GM23248 (cell line): ENCODE measurements around the gene CCDC186. TPM values are rescaled to one million over a fixed set of nuclear protein-coding genes. Genes with fewer than 3 reads are reported as not detected.

Experiments used
- DNase-seq: peaks from one replicate; pipeline ENCODE4 v3.0.0-alpha.2; 2015
- H2AFZ ChIP-seq: fragments of 200-600 bp; sonication (generic); 2 replicates; pipeline ENCODE4 v1.6.1; 2016; ENCODE audit warnings: antibody characterized with exemption
- H3F3A ChIP-seq: fragments of 200-600 bp; sonication (generic); 2 replicates; pipeline ENCODE4 v1.6.1; 2016; ENCODE audit warnings: mild to moderate bottlenecking, antibody characterized with exemption, mixed run types; ENCODE audit not compliant: insufficient read depth
- H3K27ac ChIP-seq: fragments of 200-600 bp; sonication (generic); 2 replicates; pipeline ENCODE4 v1.5.1; 2016; ENCODE audit warnings: mild to moderate bottlenecking
- H3K27me3 ChIP-seq: fragments of 200-600 bp; sonication (generic); replicated peaks from 2 replicates; pipeline ENCODE4 v1.6.1; 2016; ENCODE audit warnings: mild to moderate bottlenecking; ENCODE audit not compliant: insufficient read depth
- H3K36me3 ChIP-seq: fragments of 200-600 bp; sonication (generic); 2 replicates; pipeline ENCODE4 v1.6.1; 2016; ENCODE audit warnings: low read depth, mild to moderate bottlenecking
- H3K4me1 ChIP-seq: fragments of 200-600 bp; sonication (generic); 2 replicates; pipeline ENCODE4 v1.6.1; 2016; ENCODE audit warnings: mild to moderate bottlenecking; ENCODE audit not compliant: insufficient read depth
- H3K4me2 ChIP-seq: fragments of 200-600 bp; sonication (generic); one replicate; pipeline ENCODE4 v1.6.1; 2016; ENCODE audit warnings: mild to moderate bottlenecking; ENCODE audit not compliant: unreplicated experiment
- H3K4me3 ChIP-seq: fragments of 200-600 bp; sonication (generic); 2 replicates; pipeline ENCODE4 v1.5.1; 2016; ENCODE audit warnings: mild to moderate bottlenecking
- H3K79me2 ChIP-seq: fragments of 200-600 bp; sonication (generic); 2 replicates; pipeline ENCODE4 v1.6.1; 2016; ENCODE audit warnings: mild to moderate bottlenecking; ENCODE audit not compliant: insufficient read depth
- H3K9ac ChIP-seq: fragments of 200-600 bp; sonication (generic); 2 replicates; pipeline ENCODE4 v1.6.1; 2016; ENCODE audit warnings: mild to moderate bottlenecking
- H3K9me2 ChIP-seq: fragments of 200-600 bp; sonication (generic); 2 replicates; pipeline ENCODE4 v1.6.1; 2016; ENCODE audit warnings: mixed run types, mild to moderate bottlenecking, moderate library complexity; ENCODE audit not compliant: insufficient read depth
- H3K9me3 ChIP-seq: fragments of 200-600 bp; sonication (generic); one replicate; pipeline ENCODE4 v1.6.1; 2017; ENCODE audit warnings: low read depth
- H4K20me1 ChIP-seq: fragments of 200-600 bp; sonication (generic); 2 replicates; pipeline ENCODE4 v1.6.0; 2016; ENCODE audit not compliant: insufficient read depth
- EZH2 ChIP-seq: fragments of 200-600 bp; sonication (generic); IDR thresholded peaks from 2 replicates; pipeline ENCODE4 v1.6.1; 2018; ENCODE audit warnings: antibody characterized with exemption, mild to moderate bottlenecking; ENCODE audit not compliant: insufficient read depth, poor library complexity, severe bottlenecking
- EZH2phosphoT487 ChIP-seq: fragments of 200-600 bp; sonication (generic); IDR thresholded peaks from 2 replicates; pipeline ENCODE4 v1.6.1; 2018; ENCODE audit warnings: antibody characterized with exemption, moderate library complexity, mild to moderate bottlenecking, low read depth; ENCODE audit not compliant: insufficient read depth
- WGBS, 2 experiments: methylation state at CpG; one replicate each; pipeline ENCODE4 v1.1.6; 2015 to 2017; ENCODE audit warnings: low lambda C conversion rate in 2 of 2, low coverage in 1 of 2; ENCODE audit errors: missing lambda C conversion rate in 2 of 2; 5-methylcytosine and 5-hydroxymethylcytosine counted together
- in situ Hi-C: fragments of 300-500 bp; cut with MboI; formaldehyde crosslinking; loops from 2 replicates; pipeline ENCODE4 v1.15.0; 2020
- polyA plus RNA-seq: library from polyadenylated mRNA; unstranded; fragments of >200 nt; fragmentation: Nextera tagmentation; extraction: Ambion mirVana; gene quantifications from 2 replicates; pipeline ENCODE4 v1.2.1, GENCODE V29; 2016
- total RNA-seq: library from RNA; depleted of rRNA; stranded (reverse); fragments of >200 nt; shearing (Covaris generic); gene quantifications from 2 replicates; pipeline ENCODE4 v1.2.3, GENCODE V29; 2014; rRNA removed

The CCDC186 gene
- total RNA-seq (9.8 and 12.3 TPM in 2 replicates), polyA plus RNA-seq (7.4 and 8.6 TPM in 2 replicates)

GRCh38 chr10:114173921-114174694, at the start of gene CCDC186:
CCDC186 (minus strand) TSS chr10:114174203; CDS start chr10:114163268, 10,935 bp downstream.
- H2AFZ ChIP-seq: peak within 1 kb of the TSS; percentile 98
- no peaks in the 10 kb centered on the region for H3K36me3 ChIP-seq
- H3K4me1 ChIP-seq: peaks cover 15% of the 10 kb centered on the region
- H3K4me3 ChIP-seq: peak within 1 kb of the TSS; percentile 97
- H3K27me3 ChIP-seq: no peaks in the 10 kb centered on the region
- H4K20me1 ChIP-seq: no peaks in the 10 kb centered on the region
- peak within 1 kb of the TSS; percentile 65 for H3K27ac ChIP-seq
- DNase-seq: peak; percentile 96
- H3K4me2 ChIP-seq: peak within 1 kb of the TSS; percentile 90
- in situ Hi-C loops: no loop called here
- H3K9me2 ChIP-seq: no peaks in the 10 kb centered on the region
- H3F3A ChIP-seq: peaks cover 12% of the 10 kb centered on the region; the same call in 1 of the 2 replicates
- WGBS, 2 experiments: 1% methylated on average over 43 to 44 of the region's 49 CpGs
- peaks cover 50% of the 10 kb centered on the region for H3K79me2 ChIP-seq
- peak within 1 kb of the TSS; percentile 97 for H3K9ac ChIP-seq
- no peaks in the 10 kb centered on the region for H3K9me3 ChIP-seq
- TF ChIP-seq EZH2phosphoT487: no peak
- no peak for TF ChIP-seq EZH2

DNA sequence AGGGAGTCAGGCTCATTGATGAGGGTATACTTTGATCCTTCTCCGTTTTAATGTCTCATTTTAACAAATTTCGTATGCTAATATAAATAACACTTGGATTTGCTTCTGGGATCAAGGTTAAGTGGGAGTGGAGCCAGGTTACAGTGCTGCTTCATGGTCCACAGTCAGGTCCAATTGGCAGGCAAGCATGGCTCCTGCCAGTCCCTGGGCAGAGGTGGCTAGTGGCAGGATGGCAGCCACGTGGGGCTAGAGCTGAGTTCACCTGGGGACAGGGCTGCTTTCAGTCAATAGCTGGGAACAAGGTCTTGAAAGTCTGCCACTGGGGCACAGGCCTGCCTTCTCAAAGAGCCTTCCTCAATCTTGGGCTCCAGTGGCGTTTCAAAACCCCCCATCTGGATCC, 49.1 kb upstream of the CCDC186 start:
- Histone ChIP-seq H3K4me3 (no peak overlapping the region), H3K27me3 (peaks cover 45% of the 10 kb centered on the region), H4K20me1 (no peaks in the 10 kb centered on the region), H3K9ac (no peak overlapping the region), H3K36me3 (no peaks in the 10 kb centered on the region), H3K4me2 (no peak overlapping the region), H3K4me1 (no peaks in the 10 kb centered on the region), H3K9me2 (no peaks in the 10 kb centered on the region), H3K9me3 (no peaks in the 10 kb centered on the region), H3K27ac (no peak overlapping the region), H3F3A (no peaks in the 10 kb centered on the region), H3K79me2 (no peaks in the 10 kb centered on the region), H2AFZ (no peak overlapping the region)
- 29 to 41% methylated on average over 4 of the region's 4 CpGs for WGBS, 2 experiments
- no peak for TF ChIP-seq EZH2phosphoT487
- TF ChIP-seq EZH2: no peak
- in situ Hi-C loops: no loop called here
- no peak for DNase-seq

DNA sequence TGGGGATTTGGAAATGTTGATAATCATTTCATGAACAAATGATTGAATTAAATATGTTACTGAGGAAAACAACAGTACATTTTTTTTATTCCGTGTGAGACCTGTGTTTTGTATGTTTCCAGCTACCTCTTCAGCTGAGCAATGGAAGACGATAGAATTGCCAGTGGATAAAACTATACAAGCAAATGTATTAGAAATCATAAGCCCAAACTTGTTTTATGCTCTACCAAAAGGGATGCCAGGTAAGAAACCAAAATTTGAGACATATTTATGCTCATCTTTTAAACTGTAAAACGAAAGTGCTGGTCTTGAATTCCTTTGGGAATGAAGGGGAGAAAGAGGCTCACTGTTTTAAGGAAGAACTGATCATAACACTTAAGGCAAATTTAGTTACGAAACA, 47.2 kb upstream of the CCDC186 start:
- WGBS, 2 experiments: 40 to 46% methylated on average over 4 of the region's 4 CpGs

GRCh38 chr10:114220281-114220680, 46.3 kb upstream of the CCDC186 start:
- Histone ChIP-seq H3F3A (no peaks in the 10 kb centered on the region), H4K20me1 (no peaks in the 10 kb centered on the region), H3K27ac (no peak overlapping the region), H3K9ac (no peak overlapping the region), H3K4me3 (no peak overlapping the region), H3K27me3 (peaks cover 41% of the 10 kb centered on the region), H3K4me2 (no peak overlapping the region), H3K79me2 (no peaks in the 10 kb centered on the region), H3K36me3 (no peaks in the 10 kb centered on the region), H3K4me1 (no peaks in the 10 kb centered on the region), H3K9me3 (no peaks in the 10 kb centered on the region), H3K9me2 (no peaks in the 10 kb centered on the region), H2AFZ (no peak overlapping the region)
- in situ Hi-C loops: no loop called here
- 77 to 82% methylated on average over 2 of the region's 2 CpGs for WGBS, 2 experiments
- TF ChIP-seq EZH2phosphoT487 (no peak), EZH2 (no peak)
- DNase-seq: no peak

More for the DNA sequence above, 47.2 kb upstream of the CCDC186 start:
- Histone ChIP-seq H3K4me3 (no peak overlapping the region), H3F3A (no peaks in the 10 kb centered on the region), H3K9me2 (no peaks in the 10 kb centered on the region), H3K79me2 (no peaks in the 10 kb centered on the region), H3K27me3 (peaks cover 41% of the 10 kb centered on the region), H3K36me3 (no peaks in the 10 kb centered on the region), H3K27ac (no peak overlapping the region), H4K20me1 (no peaks in the 10 kb centered on the region), H3K4me1 (no peaks in the 10 kb centered on the region), H2AFZ (no peak overlapping the region), H3K9me3 (no peaks in the 10 kb centered on the region), H3K9ac (no peak overlapping the region), H3K4me2 (no peak overlapping the region)
- no peak for DNase-seq
- TF ChIP-seq EZH2 (no peak), EZH2phosphoT487 (no peak)
- in situ Hi-C loops: no loop called here
